Naive thymus-derived CD4-positive, alpha-beta T cell (primary cell): ENCODE data around the gene LYSMD3. TPM values are rescaled to one million over a fixed set of nuclear protein-coding genes. Genes with fewer than 3 reads are reported as not detected.
A peak's percentile ranks its signal among the peaks of the same experiment; 100 is the strongest.

ENCODE experiments used
- ATAC-seq: fragments of 150-1000 bp; cut with Tn5 transposase; 2 replicates; pipeline ENCODE4 v1.10.0; 2021; ENCODE audit warnings: mild to moderate bottlenecking, moderate library complexity
- CTCF ChIA-PET: fragments of 350-600 bp; sonication (Branson Sonifier 250); formaldehyde crosslinking; loops from one replicate; lab custom pipeline; 2021; ENCODE audit warnings: antibody characterized with exemption; lab: Charles Lee
- POLR2A ChIA-PET: fragments of 350-600 bp; sonication (Branson Sonifier 250); formaldehyde crosslinking; loops from one replicate; lab custom pipeline; 2021; ENCODE audit warnings: antibody characterized with exemption, inconsistent platforms; lab: Charles Lee
- DNase-seq, 9 donors: peaks; one replicate each; pipeline versions ENCODE4 v3.0.0 to v3.0.0-alpha.2; 2020 to 2022; ENCODE audit warnings: mixed read lengths in 1 of 9
- H3K27ac ChIP-seq: one replicate; pipeline ENCODE4 v1.7.0; 2013; ENCODE audit warnings: mild to moderate bottlenecking, low read depth, low read length, moderate library complexity
- H3K27me3 ChIP-seq, 2 donors: one replicate each; pipeline ENCODE4 v1.7.0; 2013; ENCODE audit warnings: low read length in 2 of 2, mild to moderate bottlenecking in 2 of 2, moderate library complexity in 2 of 2; ENCODE audit not compliant: control insufficient read depth in 2 of 2, insufficient read depth in 2 of 2
- H3K36me3 ChIP-seq, 3 experiments: 1 replicate in 2 of 3; 2 replicates in 1 of 3; pipeline ENCODE4 v1.7.0; 2013; ENCODE audit warnings: low read length in 3 of 3, mild to moderate bottlenecking in 3 of 3, moderate library complexity in 1 of 3; ENCODE audit not compliant: insufficient read depth in 3 of 3, control insufficient read depth in 2 of 3
- H3K4me1 ChIP-seq, 2 donors: one replicate each; pipeline ENCODE4 v1.7.0; 2013; ENCODE audit warnings: low read length in 2 of 2, mild to moderate bottlenecking in 2 of 2, moderate library complexity in 1 of 2; ENCODE audit not compliant: control insufficient read depth in 2 of 2, insufficient read depth in 2 of 2
- H3K4me3 ChIP-seq: 2 replicates; pipeline ENCODE4 v1.7.0; 2013; ENCODE audit warnings: mild to moderate bottlenecking, low read length
- H3K9me3 ChIP-seq, 3 experiments: 1 replicate in 2 of 3; 2 replicates in 1 of 3; pipeline ENCODE4 v1.7.0; 2013; ENCODE audit warnings: low read length in 3 of 3; ENCODE audit not compliant: control insufficient read depth in 2 of 3
- H3K27ac Mint-ChIP-seq, 9 donors: one replicate each; pipeline ENCODE4 v1.8.0; 2020 to 2022; ENCODE audit warnings: mixed read lengths in 9 of 9, mild to moderate bottlenecking in 8 of 9, moderate library complexity in 5 of 9, inconsistent platforms in 2 of 9
- H3K27me3 Mint-ChIP-seq, 5 donors: one replicate each; pipeline ENCODE4 v1.8.0; 2021 to 2022; ENCODE audit warnings: mixed read lengths in 5 of 5, mild to moderate bottlenecking in 1 of 5
- H3K36me3 Mint-ChIP-seq, 5 donors: one replicate each; pipeline ENCODE4 v1.8.0; 2020 to 2022; ENCODE audit warnings: mixed read lengths in 5 of 5, mild to moderate bottlenecking in 3 of 5, inconsistent platforms in 1 of 5
- H3K4me1 Mint-ChIP-seq, 7 donors: one replicate each; pipeline ENCODE4 v1.8.0; 2020 to 2022; ENCODE audit warnings: mixed read lengths in 7 of 7, mild to moderate bottlenecking in 3 of 7, inconsistent platforms in 1 of 7
- H3K4me3 Mint-ChIP-seq, 10 donors: one replicate each; pipeline ENCODE4 v1.8.0; 2020 to 2022; ENCODE audit warnings: mild to moderate bottlenecking in 10 of 10, mixed read lengths in 10 of 10, moderate library complexity in 6 of 10, inconsistent platforms in 2 of 10
- H3K9me3 Mint-ChIP-seq, 11 donors: one replicate each; pipeline ENCODE4 v1.8.0; 2020 to 2022; ENCODE audit warnings: mixed read lengths in 11 of 11, mild to moderate bottlenecking in 4 of 11, inconsistent platforms in 1 of 11, moderate library complexity in 1 of 11
- intact Hi-C, 2 donors: fragments of 100-400 bp; cut with micrococcal nuclease; formaldehyde crosslinking; loops; one replicate each; pipeline ENCODE4 v1.15.1; 2023
- polyA plus RNA-seq, 2 donors: library from polyadenylated mRNA; unstranded; fragments of 300-500 nt; fragmentation: Illumina TruSeq; gene quantifications; one replicate each; pipeline ENCODE4 v1.2.3, GENCODE V29; 2021
- total RNA-seq, 6 experiments: library from RNA in 5 of 6; stranded (reverse) in 5 of 6; gene quantifications; 1 replicate in 5 of 6; 2 replicates in 1 of 6; pipeline ENCODE4 v1.2.3 and lab custom pipeline; 2021 to 2026

The LYSMD3 gene
- total and polyA plus RNA-seq, 7 experiments from 2014 or later, result 7.5 to 32.0 (median 23.3) TPM

DNA sequence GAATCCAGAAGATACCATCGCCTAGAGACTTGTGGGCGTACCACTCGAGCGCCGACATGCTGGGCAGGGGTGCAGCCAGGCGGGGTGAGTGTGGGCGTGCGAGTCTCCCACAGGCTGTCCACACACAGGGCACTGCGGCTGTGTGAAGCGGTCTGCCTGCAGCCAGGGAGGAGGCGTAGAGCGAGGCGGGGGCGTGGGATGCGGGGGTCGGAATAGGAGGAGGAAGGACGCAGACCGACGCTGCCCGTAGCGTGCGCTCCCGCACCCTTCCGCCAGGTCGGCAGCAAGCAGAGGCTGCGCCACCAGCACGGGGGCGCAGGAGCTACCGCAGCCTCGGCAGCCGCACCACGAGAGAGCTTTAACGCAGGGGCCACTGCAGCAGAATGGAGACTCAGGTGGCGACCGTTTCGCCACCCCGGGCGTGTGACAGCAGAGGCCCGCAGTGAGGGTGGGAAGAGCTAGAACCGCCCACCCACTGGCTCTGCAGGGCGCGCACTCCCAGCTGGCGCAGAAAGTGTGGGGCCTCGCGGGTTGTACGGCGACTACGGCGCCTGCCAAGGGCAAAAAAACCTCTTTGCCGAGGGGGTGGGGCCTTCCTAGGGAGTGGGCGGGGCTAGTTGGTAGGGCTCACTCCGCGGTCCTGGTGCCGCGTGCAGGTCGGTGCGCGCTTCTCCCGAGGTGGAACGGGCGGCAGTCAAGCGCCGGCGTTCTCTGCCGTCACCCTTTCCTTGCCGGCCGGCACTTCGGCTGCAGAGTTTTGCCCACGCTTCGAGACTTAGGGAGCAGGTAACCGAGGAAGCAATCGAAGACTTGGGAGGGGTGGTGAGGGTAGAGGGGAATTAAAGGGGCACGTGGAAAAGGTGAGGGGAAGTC, 54.9 kb downstream of the LYSMD3 start, which contains the start of the genes MBLAC2 and POLR3G:
MBLAC2 (minus strand) TSS at position 537 of the 873 bp plus-strand sequence; CDS start at position 58, 479 bp downstream.
POLR3G (plus strand) TSS at position 630 of the 873 bp plus-strand sequence. CDS start 10,704 bp downstream, outside the sequence.
- peak within 1 kb of the TSS; percentile 90 to 99 (median 98) for H3K4me3 Mint-ChIP-seq

GRCh38 chr5:90473396-90474234, 55.8 kb downstream of the LYSMD3 start:
- POLR2A ChIA-PET, result interaction anchor here (0.7 to 4.5 kb wide), 11 partner anchors 11 to 910 kb away, joined by 3 to 49 read pairs (median 8); partner anchors contain the start of genes ARRDC3, CETN3 and LYSMD3
- intact Hi-C loops, result loop anchor here (1.0 to 2.0 kb wide), 9 partner anchors 15 to 908 kb away; partner anchors contain the start of genes CETN3 (in 2 of the 2) and LYSMD3 (in 2 of the 2)
- CTCF ChIA-PET, result interaction anchor here (1.0 to 1.2 kb wide), 5 partner anchors 34 to 63 kb away, joined by 3 to 7 read pairs (median 6); partner anchors contain the start of genes CETN3 and LYSMD3

More for the DNA sequence above, 54.9 kb downstream of the LYSMD3 start, which contains the start of the genes MBLAC2 and POLR3G:
- Histone ChIP-seq H3K9me3 (no peaks in the 10 kb centered on the region), H3K27ac (peak within 1 kb of the TSS; percentile 76), H3K36me3 (peaks cover 0 to 7% (median 3%) of the 10 kb centered on the region in 3 experiments), H3K4me1 (peaks cover 15 to 16% of the 10 kb centered on the region in 2 donors), H3K27me3 (no peaks in the 10 kb centered on the region), H3K4me3 (peak within 1 kb of the TSS; percentile 95)
- Mint-ChIP-seq H3K36me3 (peaks cover 16 to 25% (median 22%) of the 10 kb centered on the region in 5 donors), H3K9me3 (peaks cover 0 to 20% (median 8%) of the 10 kb centered on the region in 11 donors), H3K27ac (peak within 1 kb of the TSS; percentile 86 to 98 (median 94)), H3K4me1 (peaks cover 18 to 51% (median 43%) of the 10 kb centered on the region in 7 donors), H3K27me3 (no peaks in the 10 kb centered on the region)
- CTCF ChIA-PET, result interaction anchor here (0.8 to 1.2 kb wide), 6 partner anchors 9 to 64 kb away, joined by 3 to 7 read pairs (median 6); partner anchors contain the start of genes CETN3 and LYSMD3
- POLR2A ChIA-PET, result interaction anchor here (0.7 to 4.5 kb wide), 12 partner anchors 11 to 910 kb away, joined by 3 to 49 read pairs (median 7); partner anchors contain the start of genes ARRDC3, CETN3 and LYSMD3
- intact Hi-C loops, result loop anchor here (1.0 to 2.0 kb wide), 9 partner anchors 16 to 907 kb away; partner anchors contain the start of genes CETN3 (in 2 of the 2) and LYSMD3 (in 2 of the 2)
- ATAC-seq (peak; percentile 95), DNase-seq (peak; percentile 80 to 93 (median 92))

GRCh38 chr5:90472783-90473395, 56.5 kb downstream of the LYSMD3 start:
- H3K27me3 Mint-ChIP-seq, result no peaks in the 10 kb centered on the region
- intact Hi-C loops, result no loop called here

More at GRCh38 chr5:90473396-90474234, 55.8 kb downstream of the LYSMD3 start:
- peaks cover 24 to 60% (median 44%) of the 10 kb centered on the region in 7 donors for H3K4me1 Mint-ChIP-seq
- H3K27ac Mint-ChIP-seq, result peak overlapping the region; percentile 86 to 98 (median 94)
- peaks cover 15 to 16% of the 10 kb centered on the region in 2 donors for H3K4me1 ChIP-seq
- peaks cover 0 to 7% (median 3%) of the 10 kb centered on the region in 3 experiments for H3K36me3 ChIP-seq
- H3K27ac ChIP-seq, result peak overlapping the region; percentile 76
- no peaks in the 10 kb centered on the region for H3K27me3 Mint-ChIP-seq
- H3K4me3 ChIP-seq, result peak overlapping the region; percentile 95
- peaks cover 20 to 33% (median 30%) of the 10 kb centered on the region in 5 donors for H3K36me3 Mint-ChIP-seq
- H3K9me3 Mint-ChIP-seq, result peaks cover 0 to 28% (median 13%) of the 10 kb centered on the region in 11 donors
- DNase-seq (peak in 6 of 9 donors; percentile 7 to 27 (median 14)), ATAC-seq (no peak)
- no peaks in the 10 kb centered on the region for H3K27me3 ChIP-seq
- no peaks in the 10 kb centered on the region for H3K9me3 ChIP-seq
- H3K4me3 Mint-ChIP-seq, result peak overlapping the region; percentile 90 to 99 (median 98)

More at GRCh38 chr5:90472783-90473395, 56.5 kb downstream of the LYSMD3 start:
- Histone ChIP-seq H3K4me1 (peaks cover 15 to 16% of the 10 kb centered on the region in 2 donors), H3K27me3 (no peaks in the 10 kb centered on the region), H3K4me3 (peak overlapping the region; percentile 95), H3K27ac (no peak overlapping the region), H3K9me3 (no peaks in the 10 kb centered on the region), H3K36me3 (peaks cover 0 to 7% (median 3%) of the 10 kb centered on the region in 3 experiments)
- peaks cover 24 to 61% (median 44%) of the 10 kb centered on the region in 7 donors for H3K4me1 Mint-ChIP-seq
- peak overlapping the region; percentile 13 to 98 (median 93) for H3K27ac Mint-ChIP-seq
- ChIA-PET POLR2A (interaction anchor here (1.3 to 4.5 kb wide), 4 partner anchors 56 to 910 kb away, joined by 9 to 49 read pairs (median 14); partner anchors contain the start of genes ARRDC3, CETN3 and LYSMD3), CTCF (no interaction called here)
- peaks cover 26 to 40% (median 37%) of the 10 kb centered on the region in 5 donors for H3K36me3 Mint-ChIP-seq
- peaks cover 0 to 36% (median 19%) of the 10 kb centered on the region in 11 donors for H3K9me3 Mint-ChIP-seq
- DNase-seq (peak in 1 of 9 donors; percentile 23), ATAC-seq (no peak)
- H3K4me3 Mint-ChIP-seq, result peak overlapping the region; percentile 90 to 99 (median 98)

Other genes with a start within 250 kb of the LYSMD3 start
- 10 to 100 TPM in 3 of 5 experiments, 1 to 10 TPM in 2; 4.4 to 31.0 (median 22.1) TPM for gene CETN3, start 119.8 kb downstream of the LYSMD3 start, total RNA-seq
- gene CETN3, start 119.8 kb downstream of the LYSMD3 start, polyA plus RNA-seq, result 10 to 100 TPM; 29.3 to 32.7 TPM
- gene MBLAC2, start 54.8 kb downstream of the LYSMD3 start, total RNA-seq, result 10 to 100 TPM in 2 of 5 experiments, 1 to 10 TPM in 3; 5.2 to 17.6 (median 7.1) TPM
- 1 to 10 TPM; 5.1 to 6.2 TPM for gene MBLAC2, start 54.8 kb downstream of the LYSMD3 start, polyA plus RNA-seq
- gene POLR3G, start 54.7 kb downstream of the LYSMD3 start, total RNA-seq, result 1 to 10 TPM in 3 of 5 experiments, under 1 TPM in 2; 0.51 to 3.0 (median 1.5) TPM
- gene POLR3G, start 54.7 kb downstream of the LYSMD3 start, polyA plus RNA-seq, result under 1 TPM; 0.77 to 0.87 TPM
- gene ADGRV1, start 29.2 kb upstream of the LYSMD3 start, total RNA-seq, result 1 to 10 TPM in 1 of 5 experiments, under 1 TPM in 1, not detected in 3; 0.32 to 1.1 TPM
- gene ADGRV1, start 29.2 kb upstream of the LYSMD3 start, polyA plus RNA-seq, result not detected